ENCODE data around the gene WT1.

DNA sequence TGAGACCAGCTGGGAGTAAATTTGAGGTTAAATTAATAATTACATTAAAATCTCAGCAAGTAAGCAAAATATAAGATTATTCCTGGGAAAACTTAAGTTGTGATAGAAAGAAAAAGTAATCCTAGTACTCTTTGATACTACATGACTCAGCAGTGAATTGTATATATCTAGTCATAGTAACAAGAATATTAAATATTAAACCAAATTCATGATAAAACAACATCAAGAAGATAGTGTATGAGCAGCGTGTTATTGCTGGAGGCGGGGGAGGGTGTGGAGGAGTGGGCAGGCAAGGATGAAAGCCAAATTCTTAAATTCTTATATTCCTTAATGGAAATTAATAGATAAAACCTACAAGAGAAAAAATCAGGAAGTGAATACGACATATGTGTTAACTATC is 95.2 kb downstream of the WT1 start:
- TF ChIP-seq, protein P1, sequence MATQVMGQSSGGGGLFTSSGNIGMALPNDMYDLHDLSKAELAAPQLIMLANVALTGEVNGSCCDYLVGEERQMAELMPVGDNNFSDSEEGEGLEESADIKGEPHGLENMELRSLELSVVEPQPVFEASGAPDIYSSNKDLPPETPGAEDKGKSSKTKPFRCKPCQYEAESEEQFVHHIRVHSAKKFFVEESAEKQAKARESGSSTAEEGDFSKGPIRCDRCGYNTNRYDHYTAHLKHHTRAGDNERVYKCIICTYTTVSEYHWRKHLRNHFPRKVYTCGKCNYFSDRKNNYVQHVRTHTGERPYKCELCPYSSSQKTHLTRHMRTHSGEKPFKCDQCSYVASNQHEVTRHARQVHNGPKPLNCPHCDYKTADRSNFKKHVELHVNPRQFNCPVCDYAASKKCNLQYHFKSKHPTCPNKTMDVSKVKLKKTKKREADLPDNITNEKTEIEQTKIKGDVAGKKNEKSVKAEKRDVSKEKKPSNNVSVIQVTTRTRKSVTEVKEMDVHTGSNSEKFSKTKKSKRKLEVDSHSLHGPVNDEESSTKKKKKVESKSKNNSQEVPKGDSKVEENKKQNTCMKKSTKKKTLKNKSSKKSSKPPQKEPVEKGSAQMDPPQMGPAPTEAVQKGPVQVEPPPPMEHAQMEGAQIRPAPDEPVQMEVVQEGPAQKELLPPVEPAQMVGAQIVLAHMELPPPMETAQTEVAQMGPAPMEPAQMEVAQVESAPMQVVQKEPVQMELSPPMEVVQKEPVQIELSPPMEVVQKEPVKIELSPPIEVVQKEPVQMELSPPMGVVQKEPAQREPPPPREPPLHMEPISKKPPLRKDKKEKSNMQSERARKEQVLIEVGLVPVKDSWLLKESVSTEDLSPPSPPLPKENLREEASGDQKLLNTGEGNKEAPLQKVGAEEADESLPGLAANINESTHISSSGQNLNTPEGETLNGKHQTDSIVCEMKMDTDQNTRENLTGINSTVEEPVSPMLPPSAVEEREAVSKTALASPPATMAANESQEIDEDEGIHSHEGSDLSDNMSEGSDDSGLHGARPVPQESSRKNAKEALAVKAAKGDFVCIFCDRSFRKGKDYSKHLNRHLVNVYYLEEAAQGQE (tag by site-specific recombination; IDR thresholded peaks at IDR 0.05): no peak
- TF ChIP-seq CTCF (tag by site-specific recombination; IDR thresholded peaks at IDR 0.05) (no peak), ZNF302 (tag by site-specific recombination; IDR thresholded peaks at IDR 0.05; ENCODE audit: low read depth) (no peak), ZNF23 (tag by site-specific recombination; IDR thresholded peaks at IDR 0.05; ENCODE audit: borderline replicate concordance) (no peak), TCF7L2 (IDR thresholded peaks at IDR 0.05; ENCODE audit: borderline replicate concordance, low read depth, low read length) (no peak), ZNF311 (tag by site-specific recombination; IDR thresholded peaks at IDR 0.05; ENCODE audit: borderline replicate concordance) (no peak), GFI1B (tag by site-specific recombination; IDR thresholded peaks at IDR 0.05) (no peak), ZNF146 (tag by site-specific recombination; IDR thresholded peaks at IDR 0.05) (no peak), ZNF239 (tag by site-specific recombination; IDR thresholded peaks at IDR 0.05) (no peak), ZBTB1 (tag by site-specific recombination; IDR thresholded peaks at IDR 0.05) (no peak)

Data from HEK293 (cell line).